Right cardiac atrium (tissue), 5 donors: Measurements from ENCODE around the gene NDST1. TPM values are rescaled to one million over a fixed set of nuclear protein-coding genes. Genes with fewer than 3 reads are reported as not detected.
A peak's percentile ranks its signal among the peaks of the same experiment; 100 is the strongest.

Experiments used
- ATAC-seq, 2 donors: fragments of 200-7000 bp; cut with Tn5 transposase; one replicate each; pipeline versions ENCODE4 v1.8.0 to v1.9.1; 2020; ENCODE audit warnings: moderate library complexity in 2 of 2, mild to moderate bottlenecking in 1 of 2
- DNase-seq, 3 donors: peaks; one replicate each; pipeline ENCODE4 v3.0.0-alpha.2; 2020
- H3K27ac ChIP-seq: one replicate; pipeline ENCODE4 v1.5.1; 2013; ENCODE audit warnings: mild to moderate bottlenecking, low read length, control low read depth, moderate library complexity
- H3K27me3 ChIP-seq: one replicate; pipeline ENCODE4 v1.6.1; 2013; ENCODE audit not compliant: control insufficient read depth, insufficient read depth
- H3K4me1 ChIP-seq: one replicate; pipeline ENCODE4 v1.6.1; 2013; ENCODE audit warnings: low read length; ENCODE audit not compliant: control insufficient read depth, insufficient read depth
- H3K4me3 ChIP-seq: one replicate; pipeline ENCODE4 v1.5.1; 2013; ENCODE audit warnings: low read length, control low read depth
- H3K9me3 ChIP-seq: one replicate; pipeline ENCODE4 v1.6.1; 2013; ENCODE audit warnings: low read length; ENCODE audit not compliant: control insufficient read depth
- WGBS: extraction: QIAGEN DNeasy Blood & Tissue Kit; methylation state at CpG from one replicate; pipeline ENCODE4 v1.1.7; 2013; 5-methylcytosine and 5-hydroxymethylcytosine counted together
- intact Hi-C, 4 donors: fragments of 100-400 bp; cut with DNase I; formaldehyde crosslinking; loops; one replicate each; pipeline versions ENCODE4 v1.11.0 to v1.14.0; 2022 to 2023
- polyA plus RNA-seq: library from polyadenylated mRNA; stranded (reverse); fragments of 200-250 nt; gene quantifications from one replicate; pipeline ENCODE4 v1.2.3, GENCODE V29; 2013
- total RNA-seq, 4 donors: library from RNA; stranded (reverse); fragmentation: NEBNext Ultra II Directional; extraction: Animal tissue kit (Norgen Biotek cat#: 25700); gene quantifications; one replicate each; pipeline ENCODE4 v1.2.1, GENCODE V29; 2021
- donor health status: healthy with polysubstance abuse.
- donor health status: DM: no; HTN: yes; CAD: no.
- donor health status: DM: no; HTN: no; CAD: no.
- donor health status: DM: no; HTN: yes; CAD: no; lungs with severe emphysema.
- donor health status: DM: yes; HTN: yes; CAD: no.

Gene NDST1
- total and polyA plus RNA-seq, 5 donors = 45.9 to 67.8 (median 54.9) TPM

DNA sequence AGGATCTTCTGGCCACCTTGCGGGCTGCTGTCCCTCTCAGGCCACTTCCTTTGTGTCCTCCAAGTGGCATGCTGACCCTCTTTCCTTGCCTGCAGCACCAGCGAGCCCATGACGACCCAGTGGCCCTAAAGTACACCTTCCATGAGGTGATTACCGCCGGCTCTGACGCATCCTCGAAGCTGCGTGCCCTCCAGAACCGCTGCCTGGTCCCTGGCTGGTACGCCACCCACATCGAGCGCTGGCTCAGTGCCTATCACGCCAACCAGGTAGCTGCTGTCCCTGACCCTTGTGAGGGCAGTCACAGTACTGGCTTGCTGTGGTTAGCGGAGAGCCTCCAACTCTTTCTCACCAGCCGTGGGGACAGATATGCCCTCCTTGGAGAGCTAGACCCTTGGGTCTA, 40.2 kb downstream of the NDST1 start:
- Histone ChIP-seq H3K4me1 (no peaks in the 10 kb centered on the region), H3K9me3 (no peaks in the 10 kb centered on the region)
- ATAC-seq = no peak

DNA sequence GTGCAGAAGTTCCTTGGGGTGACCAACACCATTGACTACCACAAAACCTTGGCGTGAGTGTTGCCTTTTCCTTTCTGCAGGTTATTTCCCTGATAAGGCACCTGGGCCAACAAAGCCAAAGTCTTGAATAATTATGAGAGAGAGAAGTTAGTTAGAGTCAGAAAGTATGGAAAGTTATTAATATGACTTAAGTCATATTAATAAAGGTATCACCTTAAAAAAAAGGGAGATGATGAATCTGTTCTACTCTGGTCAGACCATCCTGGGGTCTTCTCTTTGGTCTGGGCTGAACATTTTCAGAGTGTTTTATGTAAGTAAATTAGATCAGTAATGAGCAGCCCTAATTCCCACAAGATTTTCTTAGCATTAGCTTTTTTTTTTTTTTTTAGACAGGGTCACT, 41.8 kb downstream of the NDST1 start:
- DNase-seq (no peak), ATAC-seq (no peak)
- Histone ChIP-seq H3K4me3 (no peak overlapping the region), H3K4me1 (no peaks in the 10 kb centered on the region), H3K27me3 (no peaks in the 10 kb centered on the region), H3K9me3 (no peaks in the 10 kb centered on the region), H3K27ac (no peak overlapping the region)
- intact Hi-C loops = no loop called here
- 95% methylated on average over 1 of the region's 1 CpG for WGBS

More for the DNA sequence above, 40.2 kb downstream of the NDST1 start:
- no peaks in the 10 kb centered on the region for H3K27me3 ChIP-seq
- intact Hi-C loops = no loop called here
- no peak overlapping the region for H3K27ac ChIP-seq
- 92% methylated on average over 15 of the region's 15 CpGs for WGBS
- no peak overlapping the region for H3K4me3 ChIP-seq
- DNase-seq = peak in 1 of 3 donors; percentile 22

DNA sequence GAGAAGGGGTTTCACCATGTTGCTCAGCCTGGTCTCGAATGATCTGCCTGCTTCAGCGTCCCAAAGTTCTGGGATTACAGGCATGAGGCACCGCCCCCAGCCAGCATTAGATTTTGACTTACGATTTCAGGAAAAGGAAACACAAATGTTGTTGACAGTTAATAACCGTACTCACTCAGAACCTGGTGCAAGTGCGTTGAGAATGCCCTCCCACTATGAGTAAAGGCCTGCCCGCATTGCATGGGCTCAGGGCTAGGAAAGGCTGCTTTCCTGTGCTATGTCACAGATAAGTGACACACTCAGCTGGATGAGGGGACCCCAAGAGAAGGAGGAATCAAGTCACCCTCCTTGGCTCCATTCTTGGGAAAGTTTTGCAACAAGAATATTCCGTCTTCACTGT, 42.4 kb downstream of the NDST1 start:
- Histone ChIP-seq H3K9me3 (no peaks in the 10 kb centered on the region), H3K4me3 (no peak overlapping the region), H3K27ac (no peak overlapping the region), H3K27me3 (no peaks in the 10 kb centered on the region), H3K4me1 (no peaks in the 10 kb centered on the region)
- WGBS = 70% methylated on average over 8 of the region's 8 CpGs
- DNase-seq (peak in 1 of 3 donors; percentile 5), ATAC-seq (no peak)
- intact Hi-C loops = no loop called here

DNA sequence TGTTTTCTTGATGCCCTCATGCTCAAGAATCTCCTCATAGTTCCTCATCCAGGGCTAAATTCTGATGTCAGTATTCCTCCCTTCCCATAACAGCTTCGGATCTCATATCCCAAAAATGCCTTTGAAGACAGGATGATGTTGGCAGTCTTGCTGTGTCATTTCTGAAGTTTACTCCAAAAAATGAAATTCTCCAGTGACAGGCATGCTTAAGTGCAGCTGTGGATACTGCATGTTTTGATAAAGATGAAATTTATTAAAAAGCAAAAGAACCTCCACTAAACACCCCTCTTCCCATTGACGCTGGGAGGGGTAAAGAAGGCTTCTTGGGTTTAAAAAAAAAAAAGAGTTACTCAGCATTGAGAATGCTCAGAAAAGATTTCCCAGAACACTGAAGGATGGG, 43.1 kb downstream of the NDST1 start:
- no peak overlapping the region for H3K27ac ChIP-seq
- no peaks in the 10 kb centered on the region for H3K9me3 ChIP-seq
- no peaks in the 10 kb centered on the region for H3K4me1 ChIP-seq
- ATAC-seq (no peak), DNase-seq (no peak)
- intact Hi-C loops = no loop called here
- no peak overlapping the region for H3K4me3 ChIP-seq
- 61% methylated on average over 2 of the region's 2 CpGs for WGBS
- H3K27me3 ChIP-seq = no peaks in the 10 kb centered on the region

DNA sequence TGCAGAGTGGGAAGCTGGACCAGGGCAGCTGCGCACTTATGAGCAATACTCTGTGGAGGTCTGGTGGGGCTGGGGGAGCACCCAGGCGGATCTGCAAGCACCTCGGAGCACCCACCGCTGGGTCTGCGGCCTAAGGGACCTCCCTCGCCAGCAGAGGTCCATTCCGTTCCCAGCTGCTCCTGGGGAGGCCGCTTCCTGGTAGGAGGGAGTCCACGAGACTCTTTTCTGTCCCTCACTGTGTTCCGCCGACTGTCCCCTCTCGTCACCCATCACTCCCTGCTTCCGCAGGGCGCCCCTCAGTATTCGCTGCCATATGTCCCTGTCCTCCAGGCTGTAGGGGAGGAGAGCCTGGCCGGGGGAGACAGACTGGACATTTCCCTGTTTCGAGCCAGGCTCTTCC, 45.5 kb downstream of the NDST1 start:
- Histone ChIP-seq H3K9me3 (no peaks in the 10 kb centered on the region), H3K4me1 (no peaks in the 10 kb centered on the region), H3K27ac (no peak overlapping the region), H3K27me3 (no peaks in the 10 kb centered on the region), H3K4me3 (no peak overlapping the region)
- peak in 1 of 3 donors; percentile 43 for DNase-seq
- WGBS = 92% methylated on average over 17 of the region's 17 CpGs
- ATAC-seq = no peak
- intact Hi-C loops = no loop called here

DNA sequence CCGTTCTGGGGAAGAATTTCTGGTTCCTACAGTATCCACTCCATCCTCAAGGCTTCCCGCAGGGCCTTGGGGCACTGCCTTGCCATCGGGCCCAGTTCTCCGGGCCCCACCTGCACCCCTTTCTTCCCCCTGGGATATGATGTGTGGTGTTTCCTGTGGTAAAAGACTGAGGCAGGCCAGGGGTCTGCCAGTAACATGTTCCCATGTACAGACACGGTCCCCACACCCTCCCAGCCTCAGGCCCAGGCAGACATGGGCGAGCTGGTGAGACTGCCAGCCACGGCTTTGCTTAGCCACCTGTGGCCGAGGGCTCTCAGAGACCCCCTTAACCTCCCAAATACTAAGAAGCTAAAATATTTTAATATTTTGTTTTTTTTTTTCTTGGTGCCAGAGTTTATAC, 46.0 kb downstream of the NDST1 start:
- Histone ChIP-seq H3K4me1 (no peaks in the 10 kb centered on the region), H3K27ac (no peak overlapping the region), H3K9me3 (no peaks in the 10 kb centered on the region), H3K27me3 (no peaks in the 10 kb centered on the region), H3K4me3 (no peak overlapping the region)
- ATAC-seq (no peak), DNase-seq (peak in 1 of 3 donors; percentile 26)
- intact Hi-C loops = no loop called here
- WGBS = 92% methylated on average over 8 of the region's 8 CpGs

DNA sequence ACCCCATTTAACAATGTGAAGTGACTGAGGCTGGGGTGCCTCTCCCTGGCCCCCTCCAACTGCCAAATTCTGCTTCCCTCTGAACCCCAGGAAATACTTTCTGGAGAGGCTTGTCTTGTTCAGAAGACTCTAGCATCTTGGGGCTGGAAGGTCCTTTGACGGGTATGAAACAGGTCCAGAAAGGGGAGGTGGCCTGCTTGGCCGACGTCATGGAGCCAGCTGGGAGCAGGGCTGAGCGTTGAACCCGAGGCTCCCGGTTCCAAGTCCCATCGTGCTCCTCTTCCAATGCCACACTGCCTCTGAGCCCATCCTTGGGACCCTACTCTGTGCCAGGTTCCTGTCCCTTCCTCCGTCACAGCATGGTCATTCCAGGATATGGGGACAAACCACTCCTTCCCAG, 46.9 kb downstream of the NDST1 start:
- no peak for ATAC-seq
- no peak for DNase-seq
- H3K4me1 ChIP-seq = no peaks in the 10 kb centered on the region
- no peak overlapping the region for H3K4me3 ChIP-seq
- WGBS = 59% methylated on average over 8 of the region's 8 CpGs
- H3K27ac ChIP-seq = no peak overlapping the region
- H3K9me3 ChIP-seq = no peaks in the 10 kb centered on the region
- intact Hi-C loops = loop anchor here in 1 of 4 donors (5.0 kb wide), 1 partner anchor 292 kb away; the partner anchor contains the start of gene IRGM
- no peaks in the 10 kb centered on the region for H3K27me3 ChIP-seq

DNA sequence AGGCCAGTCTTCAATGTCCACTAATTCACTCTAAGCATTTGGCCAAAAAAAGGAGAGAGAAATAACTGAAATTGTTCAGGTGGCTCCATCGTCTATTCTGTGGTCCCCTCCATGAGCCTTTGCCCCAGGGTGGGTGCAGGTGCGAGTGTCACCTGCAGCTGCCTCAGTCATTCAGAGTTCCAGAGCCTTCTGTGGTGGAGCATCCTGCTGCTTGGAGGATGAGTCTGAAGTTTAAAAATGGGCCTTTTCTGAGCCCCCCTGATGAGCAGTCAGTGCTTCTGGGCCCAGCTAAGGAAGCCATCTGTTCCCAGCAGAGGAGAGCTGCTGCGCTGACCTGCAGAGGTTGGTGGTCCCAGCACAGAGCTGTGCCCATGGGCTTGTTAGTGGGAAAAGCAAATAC, 48.2 kb downstream of the NDST1 start:
- intact Hi-C loops = loop anchor here in 1 of 4 donors (5.0 kb wide), 1 partner anchor 291 kb away; the partner anchor contains the start of gene IRGM
- ATAC-seq = no peak
- Histone ChIP-seq H3K9me3 (no peaks in the 10 kb centered on the region), H3K4me1 (no peaks in the 10 kb centered on the region), H3K27me3 (no peaks in the 10 kb centered on the region), H3K27ac (no peak overlapping the region), H3K4me3 (no peak overlapping the region)
- WGBS = 76% methylated on average over 3 of the region's 3 CpGs
- peak in 1 of 3 donors; percentile 2 for DNase-seq

DNA sequence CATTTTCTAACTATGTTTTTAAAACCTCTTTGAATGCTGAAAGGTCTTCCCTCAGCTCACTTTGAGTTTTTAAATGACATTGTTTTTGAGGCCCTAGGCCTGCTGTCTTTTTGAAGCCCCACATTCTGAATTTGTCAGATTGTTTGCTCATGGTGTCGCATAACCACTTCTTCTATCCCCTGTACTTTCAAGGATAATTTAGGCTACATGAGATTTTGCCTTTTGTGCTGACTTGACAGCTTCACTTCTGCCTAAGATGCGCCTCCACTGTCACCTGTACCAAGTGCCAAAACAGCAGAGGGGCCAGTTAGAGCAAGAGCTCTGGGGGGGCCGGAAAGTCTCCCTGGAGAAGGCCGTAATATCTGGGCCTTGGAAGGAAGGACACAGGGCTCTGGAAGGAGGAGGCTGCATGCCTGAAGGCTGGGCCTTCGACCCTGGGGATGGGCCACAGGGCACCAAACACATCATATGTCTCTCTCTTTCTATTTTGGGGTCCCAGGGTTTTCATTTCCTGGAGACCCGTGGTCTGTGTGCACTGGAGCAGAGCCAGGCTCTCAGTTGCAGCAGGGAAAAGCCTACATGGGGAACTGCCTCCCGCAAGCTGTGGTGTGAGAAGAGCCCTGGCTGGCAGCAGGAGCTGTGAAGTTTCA, 49.1 kb downstream of the NDST1 start:
- intact Hi-C loops = loop anchor here in 1 of 4 donors (5.0 kb wide), 1 partner anchor 290 kb away; the partner anchor contains the start of gene IRGM
- peak in 1 of 3 donors; percentile 17 for DNase-seq
- no peak overlapping the region for H3K4me3 ChIP-seq
- no peaks in the 10 kb centered on the region for H3K4me1 ChIP-seq
- no peaks in the 10 kb centered on the region for H3K9me3 ChIP-seq
- 65% methylated on average over 7 of the region's 7 CpGs for WGBS
- H3K27ac ChIP-seq = no peak overlapping the region
- no peaks in the 10 kb centered on the region for H3K27me3 ChIP-seq
- ATAC-seq = no peak

DNA sequence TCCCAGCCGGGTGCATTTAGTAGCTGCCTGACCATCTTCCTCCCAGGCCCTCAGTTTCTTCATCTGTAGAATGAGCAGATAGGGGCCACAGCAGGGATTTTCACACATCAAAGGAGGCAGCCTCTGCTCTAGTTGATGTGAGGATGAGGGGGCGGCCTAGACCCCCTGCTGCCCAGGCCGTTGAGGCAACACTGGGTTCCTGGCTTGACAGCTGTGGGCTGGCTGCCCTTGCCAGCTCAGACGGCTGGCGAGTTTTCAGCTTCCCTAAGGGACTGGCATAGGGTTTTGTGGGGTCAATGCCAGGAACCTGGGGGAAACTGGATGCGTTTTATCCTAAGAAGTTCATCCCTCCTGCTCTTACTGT, 49.6 kb downstream of the NDST1 start:
- H3K9me3 ChIP-seq = no peaks in the 10 kb centered on the region
- no peaks in the 10 kb centered on the region for H3K4me1 ChIP-seq
- intact Hi-C loops = loop anchor here in 1 of 4 donors (5.0 kb wide), 1 partner anchor 290 kb away; the partner anchor contains the start of gene IRGM
- no peak overlapping the region for H3K27ac ChIP-seq
- 42% methylated on average over 6 of the region's 6 CpGs for WGBS
- H3K4me3 ChIP-seq = no peak overlapping the region
- DNase-seq = no peak
- H3K27me3 ChIP-seq = no peaks in the 10 kb centered on the region
- ATAC-seq = no peak

DNA sequence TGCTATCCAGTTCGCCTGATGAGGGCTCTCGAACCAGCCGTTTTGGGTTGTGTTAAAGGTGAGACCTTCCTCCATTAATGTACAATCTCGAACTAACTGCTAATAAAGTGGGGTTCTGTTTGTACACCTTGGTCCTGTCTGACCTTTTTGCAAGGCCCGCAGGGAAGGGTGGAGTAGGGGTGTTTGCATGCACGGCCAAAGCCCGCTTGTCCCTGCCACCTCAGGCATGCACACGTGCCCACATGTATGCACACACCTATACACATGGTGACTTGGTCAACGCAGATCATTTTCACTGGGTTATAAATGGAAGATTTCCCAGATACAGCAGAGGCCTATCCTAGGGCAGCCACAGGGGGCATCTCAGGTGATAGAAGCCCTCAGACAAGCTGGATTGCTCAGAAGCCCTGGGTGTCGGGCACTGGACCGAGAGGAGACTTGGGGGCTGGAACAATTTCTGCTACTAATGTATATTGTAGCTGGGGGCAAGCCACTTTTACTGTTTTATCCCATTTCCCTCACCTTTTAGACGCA, 50.2 kb downstream of the NDST1 start:
- ATAC-seq = no peak
- DNase-seq = peak in 1 of 3 donors; percentile 16
- Histone ChIP-seq H3K27me3 (no peaks in the 10 kb centered on the region), H3K4me1 (no peaks in the 10 kb centered on the region), H3K27ac (no peak overlapping the region), H3K4me3 (no peak overlapping the region), H3K9me3 (no peaks in the 10 kb centered on the region)
- intact Hi-C loops = loop anchor here in 1 of 4 donors (5.0 kb wide), 1 partner anchor 289 kb away; the partner anchor contains the start of gene IRGM
- 77% methylated on average over 12 of the region's 12 CpGs for WGBS
